ENCODE data around the gene PDGFRB.

PDGFRB gene

DNA sequence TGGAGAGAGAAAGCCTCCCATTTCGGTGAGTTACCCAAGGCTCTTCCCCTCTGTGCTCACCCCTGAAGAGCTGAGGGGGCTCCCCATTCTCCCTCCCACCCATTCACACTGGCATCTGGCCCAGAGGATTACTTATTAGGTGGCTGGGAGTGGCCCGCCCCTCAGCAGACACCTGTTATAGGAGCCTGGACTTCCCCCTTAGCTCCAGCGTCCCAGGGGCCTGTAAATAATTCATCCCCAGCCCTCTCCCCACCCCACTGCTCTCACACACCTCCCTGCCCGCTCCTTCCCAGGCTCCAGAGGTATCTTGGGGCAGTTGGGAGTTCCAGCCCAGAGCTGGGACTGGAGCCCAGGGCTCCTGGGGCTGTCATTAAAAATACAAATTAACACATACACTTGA is 22.6 kb upstream of the PDGFRB start:
- no peak overlapping the region for H3K4me3 ChIP-seq (ENCODE audit: low read depth, low read length)
- TF ChIP-seq, protein P1, sequence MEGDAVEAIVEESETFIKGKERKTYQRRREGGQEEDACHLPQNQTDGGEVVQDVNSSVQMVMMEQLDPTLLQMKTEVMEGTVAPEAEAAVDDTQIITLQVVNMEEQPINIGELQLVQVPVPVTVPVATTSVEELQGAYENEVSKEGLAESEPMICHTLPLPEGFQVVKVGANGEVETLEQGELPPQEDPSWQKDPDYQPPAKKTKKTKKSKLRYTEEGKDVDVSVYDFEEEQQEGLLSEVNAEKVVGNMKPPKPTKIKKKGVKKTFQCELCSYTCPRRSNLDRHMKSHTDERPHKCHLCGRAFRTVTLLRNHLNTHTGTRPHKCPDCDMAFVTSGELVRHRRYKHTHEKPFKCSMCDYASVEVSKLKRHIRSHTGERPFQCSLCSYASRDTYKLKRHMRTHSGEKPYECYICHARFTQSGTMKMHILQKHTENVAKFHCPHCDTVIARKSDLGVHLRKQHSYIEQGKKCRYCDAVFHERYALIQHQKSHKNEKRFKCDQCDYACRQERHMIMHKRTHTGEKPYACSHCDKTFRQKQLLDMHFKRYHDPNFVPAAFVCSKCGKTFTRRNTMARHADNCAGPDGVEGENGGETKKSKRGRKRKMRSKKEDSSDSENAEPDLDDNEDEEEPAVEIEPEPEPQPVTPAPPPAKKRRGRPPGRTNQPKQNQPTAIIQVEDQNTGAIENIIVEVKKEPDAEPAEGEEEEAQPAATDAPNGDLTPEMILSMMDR (IDR thresholded peaks at IDR 0.05; ENCODE audit: insufficient read depth, low read depth, low read length, missing control alignments): no peak
- DNase-seq (ENCODE audit: low read depth): no peak

DNA sequence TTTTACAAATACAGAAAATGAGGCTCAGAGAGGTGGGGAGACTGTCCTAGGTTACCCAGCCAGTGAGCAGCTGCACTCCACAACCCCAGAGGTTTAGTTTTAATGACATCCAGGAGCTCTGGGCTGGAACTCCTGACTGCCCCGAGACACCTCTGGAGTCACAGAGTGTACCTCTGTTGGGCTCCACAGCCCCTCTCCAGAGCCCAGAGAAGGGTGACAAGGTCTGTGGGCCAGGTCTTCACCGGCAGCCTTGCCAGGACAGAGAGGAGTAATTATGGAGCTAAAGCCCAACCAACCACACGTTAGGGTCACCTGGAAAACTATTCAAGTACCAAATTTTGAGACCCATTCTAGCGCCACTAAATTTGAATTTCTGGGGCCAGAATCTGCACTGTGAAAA is 22.1 kb upstream of the PDGFRB start:
- no peak overlapping the region for H3K4me3 ChIP-seq (ENCODE audit: low read depth, low read length)
- DNase-seq (ENCODE audit: low read depth): no peak
- TF ChIP-seq, protein P1 (IDR thresholded peaks at IDR 0.05; ENCODE audit: insufficient read depth, low read depth, low read length, missing control alignments): no peak

DNA sequence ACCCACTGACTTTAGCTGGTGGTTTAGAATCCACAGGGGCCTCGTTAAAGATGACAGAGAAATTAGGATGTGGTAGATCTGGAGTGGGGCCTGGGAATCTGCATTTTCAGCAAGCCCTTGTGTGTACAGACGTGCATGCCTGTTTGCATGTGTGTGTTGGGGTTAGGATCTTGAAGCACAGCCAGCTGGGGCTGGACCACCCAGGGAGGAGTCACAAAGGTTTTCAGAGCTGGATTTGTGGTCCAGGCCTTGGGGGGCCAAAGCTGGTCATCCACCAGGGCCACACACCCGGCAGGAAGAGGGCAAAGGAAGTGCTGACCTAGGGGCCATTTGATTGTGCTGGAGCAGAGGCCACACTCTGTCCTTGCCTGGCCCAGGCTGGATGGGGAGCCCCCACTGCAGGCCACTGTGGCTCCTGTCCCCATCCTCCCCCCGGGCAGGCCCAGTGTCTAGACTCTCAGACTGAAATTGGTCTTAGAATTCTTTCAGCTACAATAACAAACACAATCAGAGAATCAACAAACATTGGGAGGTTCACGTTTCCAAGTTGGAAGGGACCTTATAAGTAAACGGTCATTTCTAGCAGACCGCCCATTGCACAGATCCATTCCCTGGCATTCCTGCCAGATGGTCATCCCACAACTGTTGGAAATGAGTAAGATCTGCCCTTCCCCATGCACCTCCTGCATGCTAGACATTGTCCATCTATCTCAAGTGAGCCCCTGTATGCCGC is 21.3 kb upstream of the PDGFRB start:
- DNase-seq (ENCODE audit: low read depth): no peak
- TF ChIP-seq, protein P1 (IDR thresholded peaks at IDR 0.05; ENCODE audit: insufficient read depth, low read depth, low read length, missing control alignments): no peak
- no peak overlapping the region for H3K4me3 ChIP-seq (ENCODE audit: low read depth, low read length)

DNA sequence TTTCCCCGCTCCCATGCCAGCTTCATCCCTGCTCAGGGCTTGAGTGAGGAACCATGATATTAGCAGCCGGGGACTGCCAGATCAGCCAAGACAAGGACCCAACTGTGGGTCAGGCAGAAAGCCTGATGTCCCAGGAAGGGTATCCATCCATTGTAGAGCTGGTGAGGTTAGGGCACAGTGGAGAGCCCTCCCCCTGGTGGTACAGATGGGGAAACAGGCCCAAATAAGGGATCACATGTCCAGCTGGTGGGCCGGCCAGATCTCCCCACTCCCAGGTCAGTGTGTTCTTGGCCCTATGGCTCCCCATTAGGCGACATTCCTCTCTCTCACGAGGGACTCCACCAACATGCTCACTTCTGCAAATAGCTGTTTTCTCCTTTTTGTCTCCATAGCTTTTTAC is 19.9 kb upstream of the PDGFRB start:
- H3K4me3 ChIP-seq (ENCODE audit: low read depth, low read length): no peak overlapping the region
- TF ChIP-seq, protein P1 (IDR thresholded peaks at IDR 0.05; ENCODE audit: insufficient read depth, low read depth, low read length, missing control alignments): peak; percentile 56
- peak; percentile 32 for DNase-seq (ENCODE audit: low read depth)

DNA sequence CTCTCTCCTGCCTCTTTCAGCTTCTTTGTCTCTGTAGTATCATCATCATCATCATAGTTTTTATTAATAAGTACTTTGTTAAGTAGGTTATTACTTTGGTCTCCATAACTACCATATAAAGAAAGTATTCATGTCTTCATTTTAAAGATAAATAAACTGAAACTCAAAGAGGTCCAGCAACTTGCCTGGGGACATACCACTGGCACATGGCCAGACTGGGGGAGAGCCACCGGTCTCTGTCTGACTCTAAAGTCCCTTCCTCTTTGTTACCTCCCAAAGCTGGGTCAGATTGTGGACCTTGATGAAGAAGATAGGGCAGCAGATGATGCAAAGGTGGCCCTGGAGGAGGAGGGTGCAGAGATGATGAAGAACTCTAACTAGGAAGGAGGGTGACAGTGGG is 19.4 kb upstream of the PDGFRB start:
- no peak for DNase-seq (ENCODE audit: low read depth)
- H3K4me3 ChIP-seq (ENCODE audit: low read depth, low read length): no peak overlapping the region
- TF ChIP-seq, protein P1 (IDR thresholded peaks at IDR 0.05; ENCODE audit: insufficient read depth, low read depth, low read length, missing control alignments): no peak

DNA sequence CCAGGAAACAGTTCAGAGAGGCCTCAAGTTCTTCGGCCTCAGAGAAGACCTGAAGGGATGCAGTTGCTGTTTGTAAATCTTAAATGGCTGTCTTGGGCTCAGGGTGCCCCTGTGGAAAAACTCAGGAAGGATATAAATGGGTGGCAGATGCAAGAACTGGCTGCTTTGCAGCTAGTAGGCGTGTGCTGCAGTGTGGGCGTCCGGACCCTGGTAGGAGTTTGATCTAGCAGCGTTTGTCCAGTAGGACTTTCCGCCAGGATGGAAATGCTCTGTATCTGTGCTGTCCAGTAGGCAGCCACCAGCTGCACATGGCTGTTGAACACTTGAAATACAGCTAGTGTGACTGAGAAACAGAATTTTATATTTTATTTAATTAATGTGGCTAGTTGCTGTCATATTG is 18.6 kb upstream of the PDGFRB start:
- TF ChIP-seq, protein P1 (IDR thresholded peaks at IDR 0.05; ENCODE audit: insufficient read depth, low read depth, low read length, missing control alignments): no peak
- DNase-seq (ENCODE audit: low read depth): no peak
- no peak overlapping the region for H3K4me3 ChIP-seq (ENCODE audit: low read depth, low read length)

DNA sequence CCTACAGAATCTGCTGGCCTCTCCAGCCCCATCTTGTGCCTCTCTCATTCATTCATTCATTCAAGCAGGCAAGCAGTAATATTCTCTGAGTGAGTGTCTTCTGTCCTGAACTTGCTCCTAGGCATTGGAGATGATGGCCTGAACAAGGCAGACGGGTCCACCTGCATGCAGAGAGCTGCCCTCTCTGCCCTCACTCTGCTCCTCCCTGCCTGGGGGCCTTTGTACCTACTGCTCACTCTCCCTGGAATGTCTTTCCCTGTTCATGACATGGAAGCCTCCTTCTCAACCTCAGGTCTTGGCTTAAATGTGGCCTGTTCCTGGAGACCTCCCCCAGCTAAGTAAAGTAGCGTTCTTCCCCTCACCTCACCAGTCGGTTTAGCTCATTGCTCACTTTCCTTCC is 17.5 kb upstream of the PDGFRB start:
- no peak for DNase-seq (ENCODE audit: low read depth)
- no peak overlapping the region for H3K4me3 ChIP-seq (ENCODE audit: low read depth, low read length)
- TF ChIP-seq, protein P1 (IDR thresholded peaks at IDR 0.05; ENCODE audit: insufficient read depth, low read depth, low read length, missing control alignments): no peak
